ENCODE results near the gene TFR2. TPM values are rescaled to one million over a fixed set of nuclear protein-coding genes. Genes with fewer than 3 reads are reported as not detected.

TFR2 gene
- total and polyA plus RNA-seq, 2 donors (not counting 1 experiment from before 2014, with no cell fraction given): 0.16 TPM; not detected in 1

DNA sequence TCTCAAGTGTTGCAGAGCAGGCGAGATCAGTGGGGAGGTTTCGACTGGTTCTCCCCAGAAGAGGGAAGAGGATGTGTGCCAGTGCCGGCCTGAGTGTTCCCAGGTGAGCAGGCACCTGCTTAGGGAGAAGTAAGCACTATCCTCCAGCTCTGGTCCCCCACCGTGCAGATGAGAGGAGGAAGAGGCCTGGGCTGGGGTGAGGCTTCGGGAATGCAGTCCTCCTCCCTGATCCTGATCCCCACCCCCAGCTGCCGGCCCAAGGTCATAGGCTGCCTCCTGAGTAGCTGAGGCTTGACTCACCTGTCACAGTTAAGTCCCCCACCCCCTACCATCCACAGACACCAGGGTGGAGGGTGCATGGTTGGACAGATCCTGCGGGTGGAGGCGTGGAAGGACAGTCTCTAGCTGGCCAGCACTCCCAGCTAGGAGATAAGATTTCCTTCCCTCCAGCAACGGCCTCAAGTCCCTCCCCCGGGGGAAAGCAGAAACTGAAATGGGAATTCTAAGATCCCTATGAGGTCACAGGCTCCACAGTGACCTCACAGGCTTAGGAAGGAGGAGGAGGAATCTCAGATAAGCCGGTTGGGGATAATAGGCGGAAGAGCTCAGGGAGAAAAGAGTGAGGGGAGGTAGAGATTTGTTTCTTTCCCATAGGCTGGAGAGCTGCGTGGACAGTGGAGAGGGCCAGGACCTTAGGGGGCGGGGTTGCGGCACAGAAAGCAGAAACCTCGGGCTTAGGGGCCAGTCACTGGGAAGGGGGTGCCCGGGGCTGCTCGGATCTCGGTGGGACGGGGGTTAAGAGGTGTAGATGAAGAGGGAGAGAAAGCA, 56.5 kb downstream of the TFR2 start:
- Histone ChIP-seq H3K4me1 (ENCODE audit: control insufficient read depth, extremely low read depth, insufficient read depth, low read length) (peaks cover 13% of the 10 kb centered on the region), H4K20me1 (ENCODE audit: control insufficient read depth, extremely low read depth, insufficient read depth, low read length) (no peaks in the 10 kb centered on the region), H3K79me2 (ENCODE audit: control insufficient read depth, insufficient read depth, low read length) (peaks cover 43% of the 10 kb centered on the region), H3K9me3 (ENCODE audit: control insufficient read depth, insufficient read depth, low read depth, low read length) (no peaks in the 10 kb centered on the region), H3K4me3 (replicated peaks in 1 of 4; ENCODE audit: control extremely low read depth in 1 of 4, insufficient read depth in 1 of 4, low read depth in 3 of 4, low read length in 4 of 4) (peak overlapping the region; percentile 76 to 98 (median 86)), H3K4me2 (ENCODE audit: extremely low read depth, insufficient read depth, low read length) (peak overlapping the region; percentile 91), H3K27me3 (ENCODE audit: control insufficient read depth, insufficient read depth, low read length) (no peaks in the 10 kb centered on the region), H3K9ac (ENCODE audit: insufficient read depth, low read length) (peak overlapping the region; percentile 80), H3K36me3 (ENCODE audit: control insufficient read depth, insufficient read depth, low read length) (peaks cover 20% of the 10 kb centered on the region), H2AFZ (ENCODE audit: low read length) (no peak overlapping the region), H3K27ac (ENCODE audit: insufficient read depth, low read length) (peak overlapping the region; percentile 78)
- DNase-seq (ENCODE audit: low read depth in 2 of 2): peak; percentile 82 to 87
- TF ChIP-seq EZH2 (IDR thresholded peaks at IDR 0.05; ENCODE audit: low read length, missing control alignments): no peak
- TF ChIP-seq, protein P1, sequence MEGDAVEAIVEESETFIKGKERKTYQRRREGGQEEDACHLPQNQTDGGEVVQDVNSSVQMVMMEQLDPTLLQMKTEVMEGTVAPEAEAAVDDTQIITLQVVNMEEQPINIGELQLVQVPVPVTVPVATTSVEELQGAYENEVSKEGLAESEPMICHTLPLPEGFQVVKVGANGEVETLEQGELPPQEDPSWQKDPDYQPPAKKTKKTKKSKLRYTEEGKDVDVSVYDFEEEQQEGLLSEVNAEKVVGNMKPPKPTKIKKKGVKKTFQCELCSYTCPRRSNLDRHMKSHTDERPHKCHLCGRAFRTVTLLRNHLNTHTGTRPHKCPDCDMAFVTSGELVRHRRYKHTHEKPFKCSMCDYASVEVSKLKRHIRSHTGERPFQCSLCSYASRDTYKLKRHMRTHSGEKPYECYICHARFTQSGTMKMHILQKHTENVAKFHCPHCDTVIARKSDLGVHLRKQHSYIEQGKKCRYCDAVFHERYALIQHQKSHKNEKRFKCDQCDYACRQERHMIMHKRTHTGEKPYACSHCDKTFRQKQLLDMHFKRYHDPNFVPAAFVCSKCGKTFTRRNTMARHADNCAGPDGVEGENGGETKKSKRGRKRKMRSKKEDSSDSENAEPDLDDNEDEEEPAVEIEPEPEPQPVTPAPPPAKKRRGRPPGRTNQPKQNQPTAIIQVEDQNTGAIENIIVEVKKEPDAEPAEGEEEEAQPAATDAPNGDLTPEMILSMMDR (conservative IDR thresholded peaks at IDR 0.05 in 1 of 2, IDR thresholded peaks at IDR 0.05 in 1 of 2; ENCODE audit: low read depth in 1 of 2, low read length in 2 of 2): no peak

DNA sequence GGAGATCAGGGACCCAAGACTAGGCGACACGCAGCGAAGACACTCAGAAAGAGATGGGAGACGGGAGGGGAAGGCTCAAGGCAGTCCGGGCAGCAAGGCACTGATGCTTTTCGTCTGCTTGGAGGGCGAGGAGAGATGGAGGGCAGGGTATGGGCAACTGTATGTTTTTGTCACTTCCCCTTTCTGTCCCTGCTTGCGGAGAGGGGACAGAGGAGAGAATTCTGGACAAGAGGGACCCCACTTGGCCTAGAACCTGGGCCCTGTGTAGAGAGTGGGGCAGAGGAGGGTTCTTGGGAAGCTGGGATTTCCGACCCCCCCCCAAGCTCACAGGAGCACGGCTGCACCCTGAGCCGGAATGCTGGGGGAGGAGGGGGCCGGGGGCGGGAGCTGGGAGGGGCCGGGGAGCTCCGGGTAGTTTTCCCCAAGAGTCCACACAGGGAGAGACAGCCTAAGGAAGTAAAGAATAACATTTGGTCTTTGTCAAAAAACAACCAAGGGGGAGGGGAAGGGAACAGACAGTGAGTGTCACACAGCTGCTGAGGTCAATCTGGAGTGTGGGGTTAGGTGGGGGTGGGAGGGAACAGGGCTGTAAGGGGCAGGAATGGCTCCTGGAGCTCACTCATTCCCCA, 57.2 kb downstream of the TFR2 start:
- no peaks in the 10 kb centered on the region for H3K27me3 ChIP-seq (ENCODE audit: control insufficient read depth, insufficient read depth, low read length)
- DNase-seq (ENCODE audit: low read depth in 2 of 2): peak in 1 of 2 donors; percentile 81

More for the DNA sequence above, 57.2 kb downstream of the TFR2 start:
- no peak for TF ChIP-seq EZH2 (IDR thresholded peaks at IDR 0.05; ENCODE audit: low read length, missing control alignments)
- TF ChIP-seq, protein P1 (conservative IDR thresholded peaks at IDR 0.05 in 1 of 2, IDR thresholded peaks at IDR 0.05 in 1 of 2; ENCODE audit: low read depth in 1 of 2, low read length in 2 of 2): no peak
- peak overlapping the region; percentile 83 for H3K27ac ChIP-seq (ENCODE audit: insufficient read depth, low read length)
- H3K9me3 ChIP-seq (ENCODE audit: control insufficient read depth, insufficient read depth, low read depth, low read length): no peaks in the 10 kb centered on the region
- H3K4me1 ChIP-seq (ENCODE audit: control insufficient read depth, extremely low read depth, insufficient read depth, low read length): peaks cover 9% of the 10 kb centered on the region
- peak overlapping the region; percentile 91 for H3K4me2 ChIP-seq (ENCODE audit: extremely low read depth, insufficient read depth, low read length)
- H3K79me2 ChIP-seq (ENCODE audit: control insufficient read depth, insufficient read depth, low read length): peaks cover 43% of the 10 kb centered on the region
- H3K36me3 ChIP-seq (ENCODE audit: control insufficient read depth, insufficient read depth, low read length): peaks cover 24% of the 10 kb centered on the region
- H2AFZ ChIP-seq (ENCODE audit: low read length): no peak overlapping the region
- H3K9ac ChIP-seq (ENCODE audit: insufficient read depth, low read length): peak overlapping the region; percentile 80
- no peaks in the 10 kb centered on the region for H4K20me1 ChIP-seq (ENCODE audit: control insufficient read depth, extremely low read depth, insufficient read depth, low read length)
- peak overlapping the region; percentile 76 to 98 (median 86) for H3K4me3 ChIP-seq (replicated peaks in 1 of 4; ENCODE audit: control extremely low read depth in 1 of 4, insufficient read depth in 1 of 4, low read depth in 3 of 4, low read length in 4 of 4)

Measured in fibroblast of lung (primary cell).